ENCODE results near the gene HIGD1B.
"Not testable (repeated sequence)": the region's sequence is repeated elsewhere in the genome, so short reads cannot be mapped to it uniquely, and the experiment has no call there.

The HIGD1B gene

DNA sequence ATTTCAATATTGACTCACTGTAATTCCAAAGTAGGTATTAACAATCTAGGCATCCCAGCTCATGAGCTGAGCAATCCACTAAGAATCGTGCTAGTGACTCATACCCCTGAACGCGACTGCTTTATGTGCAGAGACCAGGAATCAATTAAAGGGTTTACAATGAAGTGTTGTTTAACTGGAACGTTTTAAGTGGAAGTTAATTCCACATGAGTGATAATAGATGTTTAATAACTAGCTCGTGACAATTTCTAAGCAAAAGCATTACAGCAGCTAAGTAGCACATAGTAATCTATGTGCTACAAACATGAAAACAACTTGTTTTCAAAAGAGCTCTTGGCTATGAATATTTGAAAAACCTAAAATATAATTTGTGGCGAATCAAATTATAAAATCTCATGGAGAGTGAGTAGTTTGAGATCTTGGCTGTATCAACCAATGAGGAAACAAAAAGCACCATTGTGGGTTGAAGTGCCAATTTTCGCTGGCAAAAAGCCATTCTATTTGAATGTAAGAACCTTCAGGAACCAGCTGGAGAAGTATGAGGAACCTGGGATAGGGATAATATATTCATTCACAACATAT, 27.0 kb upstream of the HIGD1B start:
- Histone ChIP-seq H3K36me3 (peaks cover 36% of the 10 kb centered on the region), H3K4me3 (no peak overlapping the region), H3K27me3 (no peaks in the 10 kb centered on the region), H4K20me1 (peaks cover 64% of the 10 kb centered on the region), H3K9me3 (no peaks in the 10 kb centered on the region), H3K4me2 (no peak overlapping the region), H3K4me1 (peaks cover 9% of the 10 kb centered on the region), H3K9ac (no peak overlapping the region), H3K27ac (no peak overlapping the region)
- no peak for TF ChIP-seq Cebpa-rat (IDR thresholded peaks at IDR 0.05)

DNA sequence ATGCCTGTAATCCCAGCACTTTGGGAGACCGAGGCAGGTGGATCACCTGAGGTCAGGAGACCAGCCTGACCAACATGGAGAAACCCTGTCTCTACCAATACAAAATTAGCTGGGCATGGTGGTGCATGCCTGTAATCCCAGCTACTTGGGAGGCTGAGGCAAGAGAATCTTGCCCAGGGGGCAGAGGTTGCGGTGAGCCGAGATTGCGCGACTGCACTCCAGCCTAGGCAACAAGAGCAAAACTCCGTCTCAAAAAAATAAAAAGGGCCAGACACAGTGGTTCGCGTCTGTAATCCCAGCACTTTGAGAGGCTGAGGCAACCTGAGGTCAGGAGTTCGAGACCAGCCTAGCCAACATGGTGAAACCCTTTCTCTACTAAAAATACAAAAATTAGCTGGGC, 22.4 kb upstream of the HIGD1B start:
- H3K9ac ChIP-seq, H3K27ac ChIP-seq, H3K9me3 ChIP-seq, H3K4me3 ChIP-seq: not testable (repeated sequence)
- H3K4me2 ChIP-seq = peak overlapping the region; percentile 83
- peaks cover 35% of the 10 kb centered on the region for H3K27me3 ChIP-seq
- H3K36me3 ChIP-seq = peaks cover 24% of the 10 kb centered on the region
- peaks cover 63% of the 10 kb centered on the region for H4K20me1 ChIP-seq
- H3K4me1 ChIP-seq = peaks cover 36% of the 10 kb centered on the region

DNA sequence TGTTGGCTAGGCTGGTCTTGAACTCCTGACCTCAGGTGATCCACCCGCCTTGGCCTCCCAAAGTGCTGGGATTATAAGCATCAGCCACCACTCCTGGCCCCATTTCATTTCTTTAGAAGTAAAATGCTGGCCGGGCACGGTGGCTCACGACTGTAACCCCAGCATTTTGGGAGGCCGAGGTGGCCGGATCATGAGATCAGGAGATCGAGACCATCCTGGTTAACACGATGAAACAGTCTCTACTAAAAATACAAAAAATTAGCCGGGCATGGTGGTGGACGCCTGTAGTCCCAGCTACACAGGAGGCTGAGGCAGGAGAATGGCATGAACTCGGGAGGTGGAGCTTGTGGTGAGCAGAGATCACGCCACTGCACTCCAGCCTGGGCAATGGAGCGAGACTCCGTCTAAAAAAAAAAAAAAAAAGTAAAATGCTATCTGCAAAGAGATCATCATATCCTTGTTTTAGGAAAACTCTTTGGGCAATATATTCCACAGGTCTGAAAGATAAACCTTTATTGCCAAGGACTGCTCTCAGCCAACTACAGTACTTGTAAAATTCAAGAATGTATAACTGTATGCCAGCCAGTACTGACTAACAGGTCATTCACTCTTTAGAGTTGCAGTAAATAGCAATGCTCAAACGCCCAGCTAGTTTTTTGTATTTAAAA, 21.4 kb upstream of the HIGD1B start:
- H3K36me3 ChIP-seq = peaks cover 18% of the 10 kb centered on the region
- peaks cover 46% of the 10 kb centered on the region for H3K4me1 ChIP-seq
- peak overlapping the region; percentile 84; the same call in 1 of the 2 replicates for H3K4me3 ChIP-seq
- H3K9ac ChIP-seq = no peak overlapping the region
- no peak for TF ChIP-seq Cebpa-rat (IDR thresholded peaks at IDR 0.05)
- H3K27ac ChIP-seq = peak overlapping the region; percentile 93
- H3K9me3 ChIP-seq = no peaks in the 10 kb centered on the region
- peak overlapping the region; percentile 83 for H3K4me2 ChIP-seq
- H4K20me1 ChIP-seq = peaks cover 53% of the 10 kb centered on the region
- H3K27me3 ChIP-seq = peaks cover 46% of the 10 kb centered on the region

DNA sequence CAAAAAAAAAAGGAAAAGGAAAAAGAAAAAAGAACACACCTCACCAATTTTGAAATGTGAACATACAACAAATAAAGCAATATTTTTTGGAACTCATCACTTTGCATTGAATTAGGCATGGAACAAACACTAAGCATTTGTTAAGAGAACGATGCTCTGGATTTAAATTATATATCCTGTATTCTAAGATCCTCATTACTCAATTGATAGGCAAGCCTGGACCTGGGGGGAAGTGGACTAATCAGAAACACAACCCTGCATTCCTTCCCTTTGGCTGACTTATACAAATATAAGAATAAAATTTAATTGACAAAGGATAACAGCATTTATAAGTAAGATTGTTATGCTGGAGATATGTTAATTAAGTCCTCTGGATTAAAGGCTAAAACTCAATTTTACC, 19.8 kb upstream of the HIGD1B start:
- no peak for TF ChIP-seq Cebpa-rat (IDR thresholded peaks at IDR 0.05)
- Histone ChIP-seq H3K4me3 (peak overlapping the region; percentile 84), H3K9me3 (no peaks in the 10 kb centered on the region), H3K27ac (peak overlapping the region; percentile 93), H4K20me1 (peaks cover 46% of the 10 kb centered on the region), H3K9ac (peak overlapping the region; percentile 90), H3K36me3 (peaks cover 18% of the 10 kb centered on the region), H3K27me3 (peaks cover 52% of the 10 kb centered on the region), H3K4me1 (peaks cover 51% of the 10 kb centered on the region), H3K4me2 (peak overlapping the region; percentile 83)

DNA sequence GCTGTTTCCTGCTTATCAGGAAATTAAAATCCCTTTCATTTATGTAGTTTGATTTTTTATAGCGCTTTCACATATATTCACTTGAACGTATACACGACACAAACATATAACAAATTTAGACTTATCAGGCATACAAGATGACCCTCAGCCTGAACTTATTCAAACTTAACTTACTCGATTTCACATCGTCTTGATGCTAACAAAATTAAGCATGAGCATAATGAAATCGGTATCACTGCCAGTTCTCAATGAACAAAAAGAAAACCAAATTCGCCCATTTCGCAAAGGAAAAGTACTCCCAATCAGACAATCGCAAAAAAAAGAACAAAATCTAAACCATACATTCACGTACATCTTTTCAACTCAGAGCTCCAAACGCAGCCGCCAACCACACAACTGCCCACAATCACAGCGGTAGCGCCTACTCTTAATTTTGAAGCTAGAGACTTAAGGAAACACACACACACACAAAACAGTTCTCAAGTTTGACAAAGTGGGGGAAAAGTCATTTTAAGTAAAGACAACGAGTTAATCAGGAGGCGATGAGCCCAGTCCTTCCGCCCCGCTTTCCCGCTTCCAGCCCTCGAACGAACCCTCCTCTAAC, 18.7 kb upstream of the HIGD1B start:
- H3K36me3 ChIP-seq = peaks cover 7% of the 10 kb centered on the region; the same call in 1 of the 2 replicates
- peaks cover 51% of the 10 kb centered on the region for H3K4me1 ChIP-seq
- peak overlapping the region; percentile 90 for H3K9ac ChIP-seq
- H3K4me3 ChIP-seq = peak overlapping the region; percentile 84
- H3K27me3 ChIP-seq = peaks cover 52% of the 10 kb centered on the region
- TF ChIP-seq Cebpa-rat (IDR thresholded peaks at IDR 0.05) = no peak
- H3K4me2 ChIP-seq = peak overlapping the region; percentile 83
- H3K27ac ChIP-seq = peak overlapping the region; percentile 93
- H4K20me1 ChIP-seq = peaks cover 37% of the 10 kb centered on the region
- no peaks in the 10 kb centered on the region for H3K9me3 ChIP-seq

DNA sequence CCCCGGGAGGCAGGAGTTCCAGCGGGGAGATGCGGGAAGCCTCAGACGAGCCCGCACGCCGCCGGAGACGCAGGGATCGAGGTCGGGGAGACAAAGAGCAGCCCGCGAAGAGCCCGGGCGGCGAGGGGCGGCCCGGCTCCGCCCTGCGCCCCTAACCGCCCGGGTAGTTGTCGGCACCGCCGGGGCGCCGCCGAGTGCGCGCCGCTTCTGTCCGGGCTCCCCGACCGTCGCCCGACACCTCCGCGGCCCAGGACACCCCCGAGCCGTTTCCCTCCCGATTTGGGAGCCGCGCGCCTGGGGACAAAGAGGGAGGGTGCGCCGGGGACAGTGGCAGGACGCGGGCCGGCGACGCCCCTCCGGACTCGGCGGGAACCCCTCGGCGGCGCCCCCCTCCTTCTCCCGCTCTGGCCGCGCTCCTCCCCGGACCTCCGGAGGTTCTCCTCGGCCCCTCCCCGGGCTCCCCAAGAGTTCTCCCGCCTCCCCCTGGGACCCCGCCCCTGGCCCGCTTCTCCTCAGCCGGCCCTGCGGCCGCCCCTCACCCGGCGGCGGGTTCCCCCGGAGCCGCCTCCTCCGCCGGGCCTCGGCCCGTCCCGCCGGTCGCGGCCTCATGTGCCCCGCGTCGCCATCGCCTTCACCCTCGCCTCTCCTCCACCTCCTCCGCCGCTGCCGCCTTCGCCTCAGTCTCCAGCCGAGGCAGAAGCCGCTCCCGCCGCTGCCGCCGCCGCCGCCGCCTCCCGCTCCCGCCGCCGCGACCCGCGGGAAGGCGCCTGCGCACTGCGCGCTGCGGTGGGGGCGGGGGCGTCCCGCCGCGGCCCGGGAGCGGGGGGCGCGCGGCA, 17.9 kb upstream of the HIGD1B start, which contains the start of gene GJC1:
Gene GJC1, minus strand, starts transcription at position 765 of the 836 bp plus-strand sequence. CDS start 24,470 bp downstream, outside the sequence.
- H3K9ac ChIP-seq = peak within 1 kb of the TSS; percentile 90
- H3K4me3 ChIP-seq = peak within 1 kb of the TSS; percentile 84
- H3K27me3 ChIP-seq = peaks cover 52% of the 10 kb centered on the region
- no peaks in the 10 kb centered on the region for H3K36me3 ChIP-seq
- peak within 1 kb of the TSS; percentile 93 for H3K27ac ChIP-seq
- H3K4me2 ChIP-seq = peak within 1 kb of the TSS; percentile 83
- no peak for TF ChIP-seq Cebpa-rat (IDR thresholded peaks at IDR 0.05)
- no peaks in the 10 kb centered on the region for H3K9me3 ChIP-seq
- peaks cover 51% of the 10 kb centered on the region for H3K4me1 ChIP-seq
- H4K20me1 ChIP-seq = peaks cover 32% of the 10 kb centered on the region

DNA sequence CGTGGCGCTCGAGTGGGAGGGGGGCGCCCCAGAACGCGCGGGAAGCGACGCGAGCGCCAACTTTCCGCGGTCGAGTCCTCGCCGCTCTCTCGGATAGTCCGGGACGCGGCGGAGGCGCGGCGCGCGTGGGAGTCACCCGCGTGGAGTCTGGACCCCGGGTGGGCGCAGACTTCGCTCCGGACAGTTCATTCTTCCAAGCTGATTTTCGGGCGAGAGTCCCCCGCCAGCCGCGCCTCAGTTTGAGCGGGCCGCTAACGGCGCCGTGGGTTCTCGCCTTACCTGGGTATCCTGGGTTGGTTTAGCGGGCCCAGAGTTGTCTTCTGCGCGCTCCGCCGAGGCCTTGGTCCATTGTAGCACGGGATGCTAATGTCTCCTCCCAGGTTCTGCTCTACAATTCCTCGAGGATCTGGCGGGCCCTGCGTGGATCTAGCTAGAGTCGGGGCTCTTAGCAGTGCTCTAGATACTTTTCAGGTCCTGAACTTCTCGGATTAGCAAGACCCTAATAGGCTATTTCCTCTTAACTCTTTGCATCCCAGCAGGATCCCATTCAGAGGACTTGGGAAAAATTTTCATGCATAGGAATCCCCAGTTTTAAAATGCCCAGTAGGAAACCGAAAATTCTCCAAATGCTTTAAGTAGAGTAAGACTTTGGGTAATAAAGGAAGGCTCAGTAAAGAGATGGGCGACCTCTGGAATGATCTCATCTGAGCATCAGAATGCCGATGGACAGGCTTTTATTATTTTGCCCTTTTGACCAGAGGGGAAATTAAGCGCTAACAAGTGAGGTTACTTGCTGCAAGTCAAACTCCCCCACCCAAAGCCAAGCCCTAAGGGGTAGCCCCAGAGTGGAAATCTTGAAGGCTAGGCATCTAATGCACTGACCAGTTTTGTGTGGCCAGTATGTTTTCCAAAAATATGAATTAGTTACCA, 17.1 kb upstream of the HIGD1B start:
- Histone ChIP-seq H3K27ac (peak overlapping the region; percentile 93), H3K4me1 (peaks cover 43% of the 10 kb centered on the region), H4K20me1 (peaks cover 32% of the 10 kb centered on the region), H3K36me3 (no peaks in the 10 kb centered on the region), H3K9ac (peak overlapping the region; percentile 90), H3K4me3 (peak overlapping the region; percentile 84), H3K9me3 (no peaks in the 10 kb centered on the region), H3K4me2 (peak overlapping the region; percentile 83), H3K27me3 (peaks cover 52% of the 10 kb centered on the region)
- no peak for TF ChIP-seq Cebpa-rat (IDR thresholded peaks at IDR 0.05)

DNA sequence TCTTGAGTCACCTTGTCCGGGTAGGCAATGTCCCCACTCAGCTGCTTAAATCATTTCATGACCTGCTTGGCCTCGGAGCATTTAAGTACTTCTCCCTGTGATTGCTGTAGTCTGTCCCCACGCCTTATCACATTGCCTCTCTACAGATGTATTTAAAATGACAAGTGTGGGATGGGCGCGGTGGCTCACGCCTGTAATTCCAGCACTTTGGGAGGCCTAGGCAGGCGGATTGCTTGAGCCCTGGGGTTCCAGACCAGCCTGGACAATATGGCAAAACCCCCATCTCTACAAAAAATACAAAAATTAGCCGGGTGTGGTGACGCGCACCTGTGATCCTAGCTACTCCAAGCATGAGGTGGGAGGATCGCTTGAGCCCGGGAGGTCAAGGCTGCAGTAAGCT, 16.3 kb upstream of the HIGD1B start:
- Histone ChIP-seq H3K27me3 (peaks cover 52% of the 10 kb centered on the region), H3K9ac (no peak overlapping the region), H3K4me3 (no peak overlapping the region)

DNA sequence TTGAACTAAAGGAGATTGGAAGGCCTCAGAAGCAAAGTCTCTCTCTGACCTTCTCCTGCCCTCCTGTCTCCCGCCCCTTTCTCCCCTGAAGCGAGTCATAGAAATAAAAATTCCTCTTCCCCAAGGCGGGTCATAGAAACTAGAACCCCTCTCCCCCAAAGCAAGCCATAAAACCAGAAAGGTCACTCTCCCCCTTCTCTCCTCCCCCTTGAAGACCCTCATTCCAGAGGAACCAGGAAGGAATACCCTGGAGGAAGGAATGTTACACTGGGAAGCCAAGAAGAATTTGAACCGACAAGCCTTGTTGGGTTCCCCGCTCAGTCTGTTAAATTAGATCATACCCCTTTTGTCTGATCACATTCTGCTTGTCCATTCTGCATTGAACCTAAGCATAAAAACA, 14.9 kb upstream of the HIGD1B start:
- no peak for TF ChIP-seq Cebpa-rat (IDR thresholded peaks at IDR 0.05)
- Histone ChIP-seq H3K4me1 (peaks cover 23% of the 10 kb centered on the region), H3K4me2 (no peak overlapping the region), H3K4me3 (no peak overlapping the region), H3K27me3 (peaks cover 40% of the 10 kb centered on the region), H3K27ac (no peak overlapping the region), H3K36me3 (no peaks in the 10 kb centered on the region), H3K9ac (no peak overlapping the region), H3K9me3 (no peaks in the 10 kb centered on the region), H4K20me1 (peaks cover 18% of the 10 kb centered on the region)

More for the DNA sequence above, 16.3 kb upstream of the HIGD1B start:
- Histone ChIP-seq H3K4me1 (peaks cover 36% of the 10 kb centered on the region), H3K36me3 (no peaks in the 10 kb centered on the region), H3K27ac (no peak overlapping the region), H3K4me2 (peak overlapping the region; percentile 83; the same call in 1 of the 2 replicates), H3K9me3 (no peaks in the 10 kb centered on the region), H4K20me1 (peaks cover 32% of the 10 kb centered on the region)
- no peak for TF ChIP-seq Cebpa-rat (IDR thresholded peaks at IDR 0.05)
